Memory B cell (primary cell): ENCODE measurements around the gene PSTPIP2.

ENCODE experiments used
- ATAC-seq: fragments of 150-1000 bp; cut with Tn5 transposase; 2 replicates; pipeline ENCODE4 v1.10.0; 2021; ENCODE audit warnings: low read depth, mild to moderate bottlenecking, moderate library complexity
- DNase-seq, 2 donors: peaks; one replicate each; pipeline ENCODE4 v3.0.0; 2022; ENCODE audit warnings: low spot score in 2 of 2
- H3K27ac Mint-ChIP-seq: one replicate; pipeline ENCODE4 v1.8.0; 2022; ENCODE audit warnings: mild to moderate bottlenecking, moderate library complexity, mixed read lengths
- H3K27me3 Mint-ChIP-seq: one replicate; pipeline ENCODE4 v1.8.0; 2022; ENCODE audit warnings: mixed read lengths
- H3K36me3 Mint-ChIP-seq: one replicate; pipeline ENCODE4 v1.8.0; 2022; ENCODE audit warnings: mild to moderate bottlenecking, mixed read lengths
- H3K4me1 Mint-ChIP-seq: one replicate; pipeline ENCODE4 v1.8.0; 2022; ENCODE audit warnings: mixed read lengths
- H3K4me3 Mint-ChIP-seq: one replicate; pipeline ENCODE4 v1.8.0; 2022; ENCODE audit warnings: mild to moderate bottlenecking, moderate library complexity, mixed read lengths
- H3K9me3 Mint-ChIP-seq: one replicate; pipeline ENCODE4 v1.8.0; 2022; ENCODE audit warnings: mixed read lengths

Gene PSTPIP2

GRCh38 chr18:46080156-46080555, 8.1 kb upstream of the PSTPIP2 start:
- peaks cover 17% of the 10 kb centered on the region for H3K36me3 Mint-ChIP-seq

GRCh38 chr18:46079336-46079735, 7.3 kb upstream of the PSTPIP2 start:
- no peak for DNase-seq
- no peak overlapping the region for H3K27ac Mint-ChIP-seq

More at GRCh38 chr18:46080156-46080555, 8.1 kb upstream of the PSTPIP2 start:
- ATAC-seq (no peak), DNase-seq (no peak)
- H3K27ac Mint-ChIP-seq: no peak overlapping the region
- no peaks in the 10 kb centered on the region for H3K4me1 Mint-ChIP-seq
- H3K4me3 Mint-ChIP-seq: no peak overlapping the region
- H3K9me3 Mint-ChIP-seq: no peaks in the 10 kb centered on the region
- H3K27me3 Mint-ChIP-seq: no peaks in the 10 kb centered on the region

GRCh38 chr18:46073474-46074331, 1.6 kb upstream of the PSTPIP2 start:
- H3K36me3 Mint-ChIP-seq: no peaks in the 10 kb centered on the region
- peaks cover 13% of the 10 kb centered on the region for H3K4me1 Mint-ChIP-seq
- DNase-seq (peak; percentile 59 to 61), ATAC-seq (peak; percentile 60)
- peaks cover 10% of the 10 kb centered on the region for H3K27me3 Mint-ChIP-seq
- no peak overlapping the region for H3K4me3 Mint-ChIP-seq
- no peaks in the 10 kb centered on the region for H3K9me3 Mint-ChIP-seq
- no peak overlapping the region for H3K27ac Mint-ChIP-seq

More at GRCh38 chr18:46079336-46079735, 7.3 kb upstream of the PSTPIP2 start:
- Mint-ChIP-seq H3K4me3 (no peak overlapping the region), H3K36me3 (peaks cover 13% of the 10 kb centered on the region), H3K4me1 (no peaks in the 10 kb centered on the region), H3K9me3 (no peaks in the 10 kb centered on the region), H3K27me3 (no peaks in the 10 kb centered on the region)
- ATAC-seq: no peak

GRCh38 chr18:46072959-46073358, 899 bp upstream of the PSTPIP2 start:
- Mint-ChIP-seq H3K27ac (no peak overlapping the region), H3K9me3 (no peaks in the 10 kb centered on the region), H3K36me3 (no peaks in the 10 kb centered on the region), H3K27me3 (peaks cover 10% of the 10 kb centered on the region), H3K4me3 (peak overlapping the region; percentile 81), H3K4me1 (peaks cover 13% of the 10 kb centered on the region)
- ATAC-seq: no peak
- no peak for DNase-seq

GRCh38 chr18:46072376-46072867, 362 bp upstream of the PSTPIP2 start:
- no peak for ATAC-seq
- H3K4me1 Mint-ChIP-seq: peaks cover 13% of the 10 kb centered on the region
- DNase-seq: no peak
- peak overlapping the region; percentile 81 for H3K4me3 Mint-ChIP-seq
- H3K36me3 Mint-ChIP-seq: no peaks in the 10 kb centered on the region
- no peak overlapping the region for H3K27ac Mint-ChIP-seq
- H3K27me3 Mint-ChIP-seq: peaks cover 10% of the 10 kb centered on the region
- H3K9me3 Mint-ChIP-seq: peaks cover 2% of the 10 kb centered on the region

- Mint-ChIP-seq H3K27ac (no peak overlapping the region), H3K4me3 (peak overlapping the region; percentile 60), H3K27me3 (peaks cover 10% of the 10 kb centered on the region), H3K9me3 (peaks cover 2% of the 10 kb centered on the region), H3K4me1 (peaks cover 13% of the 10 kb centered on the region), H3K36me3 (no peaks in the 10 kb centered on the region)
- ATAC-seq (peak; percentile 23), DNase-seq (peak in 1 of 2 donors; percentile 32)
Measured at GRCh38 chr18:46070815-46071652, 1.0 kb downstream of the PSTPIP2 start.

GRCh38 chr18:46070232-46070631, 1.8 kb downstream of the PSTPIP2 start:
- no peak for ATAC-seq
- no peak for DNase-seq

GRCh38 chr18:46069524-46069923, 2.5 kb downstream of the PSTPIP2 start:
- no peak for ATAC-seq
- H3K27me3 Mint-ChIP-seq: peaks cover 10% of the 10 kb centered on the region
- peaks cover 13% of the 10 kb centered on the region for H3K4me1 Mint-ChIP-seq
- H3K9me3 Mint-ChIP-seq: peaks cover 2% of the 10 kb centered on the region
- H3K36me3 Mint-ChIP-seq: no peaks in the 10 kb centered on the region
- H3K4me3 Mint-ChIP-seq: no peak overlapping the region
- DNase-seq: no peak
- no peak overlapping the region for H3K27ac Mint-ChIP-seq

More at GRCh38 chr18:46070232-46070631, 1.8 kb downstream of the PSTPIP2 start:
- H3K4me3 Mint-ChIP-seq: no peak overlapping the region
- H3K9me3 Mint-ChIP-seq: peaks cover 2% of the 10 kb centered on the region
- peaks cover 10% of the 10 kb centered on the region for H3K27me3 Mint-ChIP-seq
- no peak overlapping the region for H3K27ac Mint-ChIP-seq
- H3K36me3 Mint-ChIP-seq: no peaks in the 10 kb centered on the region
- H3K4me1 Mint-ChIP-seq: peaks cover 13% of the 10 kb centered on the region

GRCh38 chr18:46068763-46069162, 3.3 kb downstream of the PSTPIP2 start:
- Mint-ChIP-seq H3K36me3 (no peaks in the 10 kb centered on the region), H3K27me3 (peaks cover 10% of the 10 kb centered on the region), H3K9me3 (peaks cover 2% of the 10 kb centered on the region), H3K4me3 (no peak overlapping the region), H3K27ac (no peak overlapping the region), H3K4me1 (peaks cover 10% of the 10 kb centered on the region)
- no peak for DNase-seq
- no peak for ATAC-seq

- H3K27me3 Mint-ChIP-seq: peaks cover 6% of the 10 kb centered on the region
- H3K9me3 Mint-ChIP-seq: peaks cover 2% of the 10 kb centered on the region
- no peak overlapping the region for H3K4me3 Mint-ChIP-seq
- ATAC-seq (no peak), DNase-seq (no peak)
- no peak overlapping the region for H3K27ac Mint-ChIP-seq
- H3K4me1 Mint-ChIP-seq: peaks cover 8% of the 10 kb centered on the region
- no peaks in the 10 kb centered on the region for H3K36me3 Mint-ChIP-seq
Measured at GRCh38 chr18:46067438-46068007, 4.5 kb downstream of the PSTPIP2 start.

GRCh38 chr18:46062781-46063180, 9.3 kb downstream of the PSTPIP2 start:
- Mint-ChIP-seq H3K4me1 (no peaks in the 10 kb centered on the region), H3K27me3 (peaks cover 1% of the 10 kb centered on the region), H3K27ac (no peak overlapping the region), H3K9me3 (peaks cover 2% of the 10 kb centered on the region), H3K4me3 (no peak overlapping the region), H3K36me3 (no peaks in the 10 kb centered on the region)
- DNase-seq (no peak), ATAC-seq (no peak)

- DNase-seq: no peak
- Mint-ChIP-seq H3K36me3 (no peaks in the 10 kb centered on the region), H3K4me1 (no peaks in the 10 kb centered on the region), H3K9me3 (no peaks in the 10 kb centered on the region), H3K27ac (no peak overlapping the region), H3K4me3 (no peak overlapping the region), H3K27me3 (peaks cover 1% of the 10 kb centered on the region)
- no peak for ATAC-seq
Measured at GRCh38 chr18:46061796-46062195, 10.3 kb downstream of the PSTPIP2 start.

- ATAC-seq: no peak
- H3K9me3 Mint-ChIP-seq: no peaks in the 10 kb centered on the region
- no peak overlapping the region for H3K27ac Mint-ChIP-seq
- H3K4me3 Mint-ChIP-seq: no peak overlapping the region
- peaks cover 1% of the 10 kb centered on the region for H3K27me3 Mint-ChIP-seq
- no peak for DNase-seq
- no peaks in the 10 kb centered on the region for H3K4me1 Mint-ChIP-seq
- H3K36me3 Mint-ChIP-seq: no peaks in the 10 kb centered on the region
Measured at GRCh38 chr18:46061387-46061786, 10.7 kb downstream of the PSTPIP2 start.
